SKM-1 treated with dmso at 0.1 percent for 144 hours (cell line): ENCODE results near the gene EARS2.
"Not testable (repeated sequence)": the region's sequence is repeated elsewhere in the genome, so short reads cannot be mapped to it uniquely, and the experiment has no call there.

Experiments used
- DNase-seq: peaks from one replicate; lab custom pipeline; 2025; ENCODE audit not compliant: unreplicated experiment; lab: John Stamatoyannopoulos, UW

The EARS2 gene

GRCh38 chr16:23484510-23485256, 72.5 kb downstream of the EARS2 start:
- no peak for DNase-seq

GRCh38 chr16:23483492-23483891, 73.7 kb downstream of the EARS2 start:
- not testable (repeated sequence) for DNase-seq

GRCh38 chr16:23482778-23483177, 74.4 kb downstream of the EARS2 start:
- no peak for DNase-seq

GRCh38 chr16:23480257-23480656, 76.9 kb downstream of the EARS2 start:
- DNase-seq: no peak

GRCh38 chr16:23479138-23479537, 78.0 kb downstream of the EARS2 start:
- no peak for DNase-seq

GRCh38 chr16:23478566-23478965, 78.6 kb downstream of the EARS2 start:
- DNase-seq: no peak

- no peak for DNase-seq
Observed at GRCh38 chr16:23476289-23476688, 80.9 kb downstream of the EARS2 start.
